KOPT-K1 (cell line): ENCODE measurements around the gene KIF26A.
"Not testable (repeated sequence)": the region's sequence is repeated elsewhere in the genome, so short reads cannot be mapped to it uniquely, and the experiment has no call there.

Experiments used
- H3K27ac ChIP-seq: fragments of 200-600 bp; sonication (generic); 2 replicates; pipeline ENCODE4 v1.5.1; 2016; ENCODE audit warnings: antibody characterized with exemption, mild to moderate bottlenecking, low read depth, low read length; ENCODE audit not compliant: poor library complexity, severe bottlenecking
- H3K36me3 ChIP-seq: fragments of 200-600 bp; sonication (generic); 2 replicates; pipeline ENCODE4 v1.5.1; 2017; ENCODE audit warnings: antibody characterized with exemption, mild to moderate bottlenecking, low read length, moderate library complexity; ENCODE audit not compliant: insufficient read depth
- H3K9me3 ChIP-seq: fragments of 200-600 bp; sonication (generic); 2 replicates; pipeline ENCODE4 v1.5.1; 2017; ENCODE audit warnings: antibody characterized with exemption, low read length, mild to moderate bottlenecking; ENCODE audit not compliant: insufficient read depth, poor library complexity, severe bottlenecking

The KIF26A gene

DNA sequence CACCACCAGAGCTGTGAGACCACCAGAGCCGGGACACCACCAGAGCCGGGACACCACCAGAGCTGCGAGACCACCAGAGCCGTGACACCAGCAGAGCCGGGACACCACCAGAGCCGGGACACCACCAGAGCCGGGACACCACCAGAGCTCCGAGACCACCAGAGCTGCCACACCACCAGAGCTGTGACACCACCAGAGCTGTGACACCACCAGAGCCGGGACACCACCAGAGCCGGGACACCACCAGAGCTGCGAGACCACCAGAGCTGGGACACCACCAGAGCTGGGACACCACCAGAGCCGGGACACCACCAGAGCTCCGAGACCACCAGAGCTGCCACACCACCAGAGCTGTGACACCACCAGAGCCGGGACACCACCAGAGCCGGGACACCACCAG lies 70.7 kb downstream of the KIF26A start:
- H3K36me3 ChIP-seq, H3K27ac ChIP-seq, H3K9me3 ChIP-seq: not testable (repeated sequence)

DNA sequence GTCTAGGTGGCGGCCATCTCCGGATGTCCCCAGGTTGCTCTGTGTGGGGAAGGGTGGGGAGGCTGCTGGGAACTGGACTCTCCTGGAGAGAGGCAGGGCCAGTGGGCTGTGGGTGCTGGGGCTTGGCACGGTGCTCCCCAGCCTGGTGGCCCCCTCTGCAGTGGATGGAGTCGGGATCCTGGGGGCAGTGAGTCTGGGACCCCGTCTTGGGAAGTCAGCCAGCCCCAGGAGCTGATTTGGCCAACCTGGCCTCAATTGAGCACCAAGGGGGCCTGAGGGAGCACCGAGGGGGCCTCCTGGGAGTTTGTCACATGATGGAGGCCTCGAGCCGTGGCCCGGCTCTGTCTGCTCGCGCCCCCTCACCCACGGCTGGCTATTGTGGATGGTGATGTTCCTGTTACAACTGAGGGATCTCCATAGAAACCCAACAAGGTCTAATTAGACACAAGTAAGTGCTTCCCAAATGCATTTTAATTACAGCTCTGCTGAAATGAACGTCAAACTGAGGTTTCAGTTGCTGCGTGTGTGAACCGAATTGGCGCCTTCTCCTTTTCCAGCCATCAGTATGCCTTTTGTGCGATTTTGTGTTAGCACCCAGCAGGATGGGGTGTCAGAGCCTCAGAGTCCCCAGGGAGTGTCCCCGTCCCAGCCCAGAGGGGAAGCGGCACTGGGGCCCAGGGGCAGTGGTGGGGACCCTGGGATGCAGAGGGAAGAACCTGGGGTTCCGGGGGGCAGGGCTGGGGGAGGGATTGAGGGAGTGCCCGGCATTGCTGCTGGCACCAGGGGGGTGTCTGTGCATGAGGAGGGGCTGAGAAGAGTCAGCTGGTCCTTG lies 71.8 kb downstream of the KIF26A start:
- no peaks in the 10 kb centered on the region for H3K36me3 ChIP-seq
- H3K27ac ChIP-seq: no peak overlapping the region
- no peaks in the 10 kb centered on the region for H3K9me3 ChIP-seq

DNA sequence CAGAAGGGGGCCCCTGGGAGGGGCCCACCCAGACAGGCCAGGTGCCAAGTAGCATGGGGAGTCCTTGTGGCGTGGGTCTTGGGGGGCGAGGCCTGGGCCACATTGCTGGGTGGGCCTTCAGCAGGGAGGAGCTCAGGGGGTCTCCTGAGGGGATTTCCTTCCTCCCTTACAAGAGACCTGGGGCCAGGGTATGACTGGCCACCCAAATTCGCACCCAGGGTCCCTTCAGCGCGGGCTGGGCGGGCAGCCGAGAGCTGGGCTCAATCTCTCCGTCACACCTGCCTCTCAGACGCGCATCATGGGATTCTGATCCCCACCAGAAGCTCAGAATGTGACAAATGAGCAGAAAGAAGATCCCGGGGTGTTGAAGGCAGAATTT lies 72.4 kb downstream of the KIF26A start:
- Histone ChIP-seq H3K27ac (no peak overlapping the region), H3K9me3 (no peaks in the 10 kb centered on the region), H3K36me3 (no peaks in the 10 kb centered on the region)

DNA sequence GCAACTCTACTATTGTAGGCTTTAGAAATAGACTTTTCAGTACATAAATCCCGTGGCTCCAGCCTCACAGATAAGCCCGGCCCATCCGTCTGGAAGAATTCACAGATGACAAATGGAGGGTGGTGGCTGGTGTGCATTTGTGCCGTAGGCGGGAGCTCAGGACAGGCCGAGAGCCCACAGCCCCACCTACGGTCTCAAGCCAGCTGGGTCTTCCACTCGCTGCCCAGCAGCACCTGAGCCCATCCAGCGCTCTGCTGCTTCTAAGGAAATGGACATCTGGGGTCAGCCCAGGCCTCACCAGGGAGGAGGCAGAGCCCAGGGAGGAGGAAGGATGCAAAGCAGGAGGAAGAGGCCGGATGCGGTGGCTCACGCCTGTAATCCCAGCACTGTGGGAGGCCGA lies 72.8 kb downstream of the KIF26A start:
- Histone ChIP-seq H3K36me3 (no peaks in the 10 kb centered on the region), H3K9me3 (no peaks in the 10 kb centered on the region), H3K27ac (no peak overlapping the region)

DNA sequence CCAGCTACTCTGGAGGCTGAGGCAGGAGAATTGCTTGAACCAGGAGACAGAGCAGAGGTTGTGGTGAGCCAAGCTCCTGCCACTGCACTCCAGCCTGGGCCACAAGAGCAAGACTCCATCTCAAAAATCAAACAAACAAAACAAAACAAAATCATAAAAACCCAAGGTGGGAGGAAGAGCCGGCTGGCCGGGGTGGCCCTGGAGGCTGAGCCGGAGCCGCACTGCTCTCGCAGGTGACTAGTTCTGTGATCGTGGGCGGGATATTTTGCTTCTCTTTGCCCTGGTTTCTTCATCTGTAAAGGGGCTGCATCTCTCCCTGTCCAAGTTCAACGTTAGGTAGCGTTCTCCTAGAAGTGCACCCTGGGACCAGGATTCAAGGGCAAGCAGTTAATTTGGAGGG lies 73.4 kb downstream of the KIF26A start:
- no peaks in the 10 kb centered on the region for H3K9me3 ChIP-seq
- H3K27ac ChIP-seq: no peak overlapping the region

DNA sequence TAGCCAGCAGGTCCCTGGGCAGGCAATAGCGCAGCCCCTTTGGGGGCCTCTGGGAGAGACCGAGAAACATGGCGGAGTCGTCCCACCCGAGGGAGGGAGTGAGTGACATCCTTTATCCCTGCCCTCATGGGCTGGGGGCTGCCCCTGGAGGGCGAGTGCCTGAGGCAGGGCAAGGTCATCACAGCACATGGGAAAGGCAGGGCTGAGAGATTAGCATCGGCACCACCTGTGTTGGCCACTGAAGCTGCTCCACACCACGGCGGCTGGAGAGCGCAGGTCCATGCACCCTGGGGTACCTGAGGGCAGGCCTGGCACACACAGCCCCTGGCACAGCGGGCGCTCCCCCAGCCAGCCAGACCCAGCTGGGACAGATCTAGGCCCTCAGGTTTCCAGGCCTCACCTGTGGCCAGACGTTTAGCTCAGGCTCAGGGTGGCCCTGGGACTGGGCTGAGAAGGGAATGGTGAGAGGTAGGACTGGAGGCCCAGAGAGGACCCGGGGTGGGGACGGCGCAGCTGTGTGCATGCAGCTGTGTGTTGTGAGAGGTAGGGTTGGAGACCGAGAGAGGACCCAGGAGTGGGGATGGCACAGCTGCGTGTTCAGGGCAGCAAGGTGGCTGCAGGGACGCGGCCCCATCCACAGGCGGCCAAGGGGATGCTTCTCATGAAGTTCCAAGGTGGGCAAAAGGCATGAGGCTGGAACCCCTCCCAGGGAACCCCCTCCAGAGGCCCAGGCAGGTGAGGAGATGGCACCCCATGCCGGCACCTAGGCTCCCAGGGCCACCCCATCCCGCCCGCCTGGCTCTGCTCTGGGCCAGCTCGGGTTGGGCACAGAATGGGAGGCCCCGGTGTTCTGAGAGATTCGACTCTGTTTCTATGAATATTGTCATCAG lies 74.1 kb downstream of the KIF26A start:
- Histone ChIP-seq H3K36me3 (no peaks in the 10 kb centered on the region), H3K27ac (no peak overlapping the region), H3K9me3 (no peaks in the 10 kb centered on the region)

More for the DNA sequence above, 73.4 kb downstream of the KIF26A start:
- no peaks in the 10 kb centered on the region for H3K36me3 ChIP-seq

DNA sequence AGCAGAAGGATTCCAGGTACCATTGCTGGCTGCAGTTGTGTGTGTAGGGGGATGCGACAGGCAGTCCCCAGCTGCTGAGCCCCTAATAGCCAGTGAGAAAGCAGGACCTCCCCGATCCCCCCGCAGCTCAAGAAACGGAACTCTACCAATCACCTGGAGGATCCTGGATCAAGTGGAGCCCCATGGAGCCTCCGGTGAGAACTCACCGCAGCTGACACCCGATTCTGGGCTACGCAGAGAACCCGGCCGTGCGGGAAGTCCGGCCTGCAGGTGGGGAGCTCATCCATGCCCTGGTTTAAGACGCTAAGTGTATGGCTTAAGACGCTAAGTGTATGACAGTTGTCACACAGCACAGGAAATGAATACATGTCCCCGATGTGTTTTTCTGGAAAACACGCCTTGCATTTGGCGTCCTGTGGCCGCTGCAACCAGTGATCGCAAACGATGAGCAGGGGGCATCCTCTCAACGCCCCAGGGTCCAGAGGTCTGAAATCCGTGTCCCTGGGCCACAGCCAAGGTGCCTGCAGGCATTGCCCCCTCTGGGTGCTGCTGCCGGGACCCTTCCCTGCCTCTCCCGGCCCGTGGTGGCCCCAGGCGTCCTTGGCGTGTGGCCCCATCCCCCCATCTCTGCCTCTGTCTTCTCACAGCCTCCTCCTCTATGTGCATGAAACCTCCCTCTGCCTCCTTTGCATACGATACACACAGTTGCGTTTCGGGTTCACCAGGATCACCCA lies 75.1 kb downstream of the KIF26A start:
- no peaks in the 10 kb centered on the region for H3K36me3 ChIP-seq
- H3K27ac ChIP-seq: no peak overlapping the region
- no peaks in the 10 kb centered on the region for H3K9me3 ChIP-seq

DNA sequence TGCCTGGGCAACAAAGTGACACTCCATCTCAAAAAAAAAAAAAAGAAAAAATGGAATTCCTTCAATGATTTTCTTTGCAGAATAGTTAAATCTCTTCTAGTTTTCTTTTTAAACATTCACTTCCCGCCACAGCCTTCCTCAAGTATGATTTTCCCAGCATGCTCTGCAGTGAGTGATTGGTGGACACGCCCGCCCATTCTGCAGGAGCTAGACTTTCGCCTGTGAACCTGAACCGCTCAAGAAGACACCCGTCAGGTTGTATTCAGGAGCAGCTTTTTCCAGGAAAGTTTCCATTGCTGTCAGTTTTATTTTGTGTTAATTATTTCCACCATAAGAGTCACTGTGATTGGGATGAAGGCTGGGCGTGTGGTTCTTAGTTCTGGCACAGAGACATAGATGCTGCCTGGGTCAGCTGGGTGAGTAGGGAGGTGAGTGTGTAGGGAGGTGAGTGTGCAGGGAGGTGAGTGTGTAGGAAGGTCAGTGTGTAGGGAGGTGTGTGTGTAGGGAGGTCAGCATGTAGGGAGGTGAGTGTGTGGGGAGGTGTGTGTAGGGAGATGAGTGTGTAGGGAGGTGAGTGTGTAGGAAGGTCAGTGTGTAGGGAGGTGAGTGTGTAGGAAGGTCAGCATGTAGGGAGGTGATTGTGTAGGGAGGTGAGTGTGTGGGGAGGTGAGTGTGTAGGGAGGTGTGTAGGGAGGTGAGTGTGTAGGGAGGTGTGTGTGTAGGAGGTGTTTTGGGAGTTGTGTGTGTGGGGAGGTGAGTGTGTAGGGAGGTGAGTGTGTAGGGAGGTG lies 76.2 kb downstream of the KIF26A start:
- H3K9me3 ChIP-seq: no peaks in the 10 kb centered on the region
- no peaks in the 10 kb centered on the region for H3K36me3 ChIP-seq
- H3K27ac ChIP-seq: no peak overlapping the region

DNA sequence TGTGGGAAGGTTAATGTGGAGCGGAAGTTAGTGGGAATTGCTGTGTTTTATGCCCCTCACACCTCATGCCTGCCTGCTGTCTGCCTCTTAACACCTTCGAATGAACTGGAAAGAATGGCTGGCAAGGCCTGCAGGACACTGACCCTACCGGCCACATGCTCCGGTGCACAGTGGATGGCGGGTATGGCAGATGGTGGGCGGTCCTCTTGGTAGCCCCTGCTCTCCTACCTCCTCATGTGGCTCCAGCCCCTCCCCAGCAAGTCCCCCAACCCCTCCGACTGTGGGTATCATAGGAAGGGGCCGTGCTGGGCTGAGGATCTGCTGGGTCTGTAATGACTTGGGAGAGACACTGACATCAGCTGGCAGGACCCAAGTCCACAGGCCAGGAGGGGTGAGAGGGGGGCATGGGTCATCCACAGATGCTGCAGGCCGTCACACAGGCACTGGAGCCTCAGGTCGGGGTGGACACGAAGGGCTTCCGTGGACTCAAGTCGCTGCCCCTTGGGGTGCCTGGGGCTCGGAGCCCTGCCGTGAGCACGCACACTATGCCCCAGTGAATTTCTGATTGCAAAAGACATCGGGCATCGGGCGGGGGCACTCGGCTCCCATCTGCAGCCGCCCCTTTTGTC lies 77.4 kb downstream of the KIF26A start:
- H3K27ac ChIP-seq: no peak overlapping the region
- H3K36me3 ChIP-seq: no peaks in the 10 kb centered on the region
- H3K9me3 ChIP-seq: no peaks in the 10 kb centered on the region

DNA sequence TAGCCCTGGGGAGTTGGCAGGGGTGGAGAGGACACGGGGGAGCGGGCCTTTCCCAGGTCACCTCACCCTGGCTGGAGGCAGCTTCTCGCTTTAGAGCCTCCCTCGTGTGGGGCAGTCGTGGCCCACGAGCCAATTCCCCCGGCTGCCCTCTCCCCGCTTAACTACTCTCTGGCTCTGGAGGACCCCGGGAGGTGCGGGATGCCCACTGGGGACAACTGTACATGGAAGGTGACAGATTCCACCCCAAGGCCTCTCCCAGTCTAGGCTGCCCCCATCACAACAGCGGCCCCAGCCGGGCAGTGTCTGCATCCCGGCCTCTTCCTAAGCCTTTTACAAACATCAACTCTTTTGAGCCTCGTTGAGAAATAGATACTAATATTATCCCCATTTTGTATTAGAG lies 78.1 kb downstream of the KIF26A start:
- H3K9me3 ChIP-seq: no peaks in the 10 kb centered on the region
- no peak overlapping the region for H3K27ac ChIP-seq
- H3K36me3 ChIP-seq: no peaks in the 10 kb centered on the region

DNA sequence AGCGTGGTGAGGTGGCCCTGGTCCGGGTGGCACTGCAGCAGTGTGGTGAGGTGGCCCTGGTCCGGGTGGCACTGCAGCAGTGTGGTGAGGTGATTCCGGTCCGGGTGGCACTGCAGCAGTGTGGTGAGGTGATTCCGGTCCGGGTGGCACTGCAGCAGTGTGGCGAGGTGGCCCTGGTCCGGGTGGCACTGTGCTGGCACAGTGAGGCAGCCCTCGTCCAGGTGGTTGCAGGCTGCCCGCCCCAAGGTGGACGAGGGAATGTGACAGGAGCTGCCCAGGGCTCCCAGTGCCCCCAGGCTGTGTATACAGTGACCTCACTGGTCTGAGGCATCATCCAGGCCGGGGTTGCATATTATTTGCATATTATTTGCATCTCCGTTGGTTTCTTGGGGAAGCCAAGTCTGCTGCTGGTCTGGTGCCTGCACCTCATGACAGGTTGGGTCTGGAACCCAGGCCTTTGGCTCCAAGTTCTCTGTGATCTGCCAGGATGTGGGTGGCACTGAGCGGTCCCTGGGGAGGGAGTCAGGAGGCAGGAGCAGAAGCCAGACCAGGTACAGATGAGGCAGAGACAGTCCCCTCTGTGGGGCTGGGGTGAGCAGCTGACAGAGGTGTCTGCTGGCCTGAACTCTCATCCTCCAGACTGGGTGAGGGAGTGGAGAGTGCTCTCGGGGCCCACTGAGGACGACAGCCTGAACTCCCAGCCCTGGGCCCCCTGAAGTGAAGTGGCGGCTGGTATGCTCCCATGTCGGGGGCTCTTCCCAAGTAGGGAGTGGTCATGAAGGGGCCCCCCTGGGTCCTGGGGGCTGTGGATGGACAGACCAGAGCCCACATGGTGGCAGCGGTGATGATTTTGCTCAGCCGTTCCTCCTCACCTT lies 79.3 kb downstream of the KIF26A start:
- Histone ChIP-seq H3K9me3 (no peaks in the 10 kb centered on the region), H3K27ac (no peak overlapping the region), H3K36me3 (no peaks in the 10 kb centered on the region)

DNA sequence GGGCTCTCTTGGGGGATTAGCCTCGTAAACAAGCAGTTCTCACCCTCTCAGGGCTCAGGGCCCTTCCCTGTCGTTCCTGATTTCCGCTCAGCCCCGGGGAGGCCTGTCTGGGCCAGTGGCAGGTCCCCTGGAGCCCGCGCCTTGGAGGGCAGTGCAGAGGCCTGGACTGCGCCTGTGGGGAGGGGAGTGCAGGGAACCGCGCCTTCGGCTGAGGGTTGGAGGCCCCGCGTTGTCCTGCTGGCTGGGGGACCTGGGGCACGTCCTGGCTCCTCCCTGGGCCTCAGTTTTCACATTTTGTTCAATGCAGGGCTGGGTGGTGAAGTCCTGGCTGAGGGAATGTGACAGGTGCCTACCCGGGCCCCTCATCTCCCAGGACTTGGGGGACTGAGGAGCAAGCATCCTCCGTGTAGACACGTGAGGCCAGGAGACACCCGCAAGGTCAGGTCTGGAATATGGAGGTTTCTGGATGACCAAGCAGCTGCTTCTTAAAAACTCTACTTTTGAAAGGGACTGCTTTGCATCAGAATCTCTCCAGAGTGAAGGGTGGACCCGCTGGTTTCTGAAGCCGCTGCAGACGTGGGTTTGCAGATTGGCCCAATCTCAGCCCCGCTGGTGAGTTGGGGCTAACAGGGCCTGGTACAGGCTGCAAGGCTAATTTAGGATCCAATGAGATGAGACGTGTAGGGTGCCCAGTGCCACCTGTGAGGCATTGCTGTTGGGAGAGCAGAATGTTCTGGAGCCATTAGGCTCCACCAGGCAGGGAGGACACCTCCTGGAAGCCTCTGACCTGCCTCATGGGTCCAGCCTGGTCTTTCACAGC lies 80.2 kb downstream of the KIF26A start:
- Histone ChIP-seq H3K9me3 (no peaks in the 10 kb centered on the region), H3K27ac (no peak overlapping the region), H3K36me3 (no peaks in the 10 kb centered on the region)

DNA sequence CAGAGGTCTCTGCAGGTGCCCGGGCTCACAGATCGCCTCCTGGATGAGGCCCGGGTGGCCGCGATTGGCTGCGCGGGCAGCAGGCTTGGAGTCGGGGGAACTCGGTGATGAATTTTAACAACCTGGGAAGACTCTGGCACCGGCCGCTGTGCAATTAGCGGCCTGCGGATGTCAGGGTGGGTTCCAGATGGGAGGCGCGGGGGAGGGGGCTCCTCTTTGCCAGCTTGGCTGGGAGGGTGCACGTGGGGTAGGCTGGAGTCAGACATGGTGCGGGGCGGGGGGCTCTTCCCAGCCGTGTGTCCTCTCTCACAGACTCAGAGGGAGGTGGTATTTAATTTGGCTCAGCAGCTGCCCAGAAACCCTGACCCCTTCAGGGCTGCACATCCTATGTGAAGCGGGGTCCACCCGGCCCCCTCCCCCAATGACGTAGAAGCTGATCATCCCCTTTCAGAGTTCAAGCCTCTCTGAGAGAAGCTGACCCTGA lies 81.4 kb downstream of the KIF26A start:
- Histone ChIP-seq H3K9me3 (no peaks in the 10 kb centered on the region), H3K36me3 (no peaks in the 10 kb centered on the region), H3K27ac (no peak overlapping the region)
